Liver (tissue), 9 donors: ENCODE measurements around the gene NSD1. TPM values are rescaled to one million over a fixed set of nuclear protein-coding genes. Genes with fewer than 3 reads are reported as not detected.

Experiments used
- DNase-seq: peaks from one replicate; pipeline ENCODE4 v3.0.0-alpha.2; 2017; ENCODE audit warnings: low spot score
- H3K27ac ChIP-seq, 2 donors: one replicate each; pipeline ENCODE4 v1.7.0; 2013; ENCODE audit warnings: inconsistent platforms in 2 of 2, low read length in 2 of 2, control low read depth in 1 of 2, low read depth in 1 of 2, mild to moderate bottlenecking in 1 of 2
- H3K27me3 ChIP-seq, 4 donors: one replicate each; pipeline versions ENCODE4 v1.6.1 to v1.7.0; 2013; ENCODE audit warnings: low read length in 3 of 4, inconsistent platforms in 1 of 4, mild to moderate bottlenecking in 1 of 4, moderate library complexity in 1 of 4; ENCODE audit not compliant: control insufficient read depth in 4 of 4, insufficient read depth in 4 of 4
- H3K36me3 ChIP-seq, 4 donors: one replicate each; pipeline versions ENCODE4 v1.6.1 to v1.7.0; 2013; ENCODE audit warnings: low read length in 3 of 4, mild to moderate bottlenecking in 3 of 4, low read depth in 1 of 4, moderate library complexity in 1 of 4; ENCODE audit not compliant: control insufficient read depth in 4 of 4, insufficient read depth in 3 of 4
- H3K4me1 ChIP-seq, 4 donors: one replicate each; pipeline versions ENCODE4 v1.6.1 to v1.7.0; 2013; ENCODE audit warnings: low read length in 3 of 4, mild to moderate bottlenecking in 3 of 4, moderate library complexity in 1 of 4; ENCODE audit not compliant: control insufficient read depth in 4 of 4, insufficient read depth in 4 of 4
- H3K4me3 ChIP-seq, 3 donors: one replicate each; pipeline versions ENCODE4 v1.6.1 to v1.7.0; 2013; ENCODE audit warnings: low read length in 3 of 3, control low read depth in 1 of 3, low read depth in 1 of 3, mild to moderate bottlenecking in 1 of 3
- H3K9ac ChIP-seq, 2 donors: one replicate each; pipeline ENCODE4 v1.7.0; 2013; ENCODE audit warnings: low read length in 2 of 2, mild to moderate bottlenecking in 2 of 2, moderate library complexity in 2 of 2, control low read depth in 1 of 2, low read depth in 1 of 2
- H3K9me3 ChIP-seq, 4 donors: one replicate each; pipeline versions ENCODE4 v1.6.1 to v1.7.0; 2013; ENCODE audit warnings: low read length in 3 of 4; ENCODE audit not compliant: control insufficient read depth in 4 of 4
- ATF3 ChIP-seq: IDR thresholded peaks from 2 replicates; pipeline ENCODE4 v1.6.1; 2016; ENCODE audit warnings: antibody characterized with exemption
- FOXA1 ChIP-seq: IDR thresholded peaks from 2 replicates; pipeline ENCODE4 v1.6.1; 2016; ENCODE audit warnings: antibody characterized with exemption
- FOXA2 ChIP-seq: IDR thresholded peaks from 2 replicates; pipeline ENCODE4 v1.6.1; 2016; ENCODE audit warnings: antibody characterized with exemption
- GABPA ChIP-seq, 2 donors: IDR thresholded peaks in 1 of 2; conservative IDR thresholded peaks in 1 of 2; 2 replicates each; pipeline ENCODE4 v1.6.1; 2016; ENCODE audit warnings: antibody characterized with exemption in 2 of 2, mild to moderate bottlenecking in 1 of 2, moderate library complexity in 1 of 2
- HNF4A ChIP-seq, 2 donors: conservative IDR thresholded peaks; 2 replicates each; pipeline ENCODE4 v1.6.1; 2016; ENCODE audit warnings: antibody characterized with exemption in 2 of 2, mild to moderate bottlenecking in 2 of 2
- HNF4G ChIP-seq: IDR thresholded peaks from 2 replicates; pipeline ENCODE4 v1.6.1; 2016; ENCODE audit warnings: antibody characterized with exemption
- JUND ChIP-seq, 2 donors: IDR thresholded peaks; 2 replicates each; pipeline ENCODE4 v1.6.1; 2016; ENCODE audit warnings: antibody characterized with exemption in 2 of 2
- MAX ChIP-seq: IDR thresholded peaks from 2 replicates; pipeline ENCODE4 v1.6.1; 2016; ENCODE audit warnings: antibody characterized with exemption
- NR2F2 ChIP-seq: IDR thresholded peaks from 2 replicates; pipeline ENCODE4 v1.6.1; 2016; ENCODE audit warnings: antibody characterized with exemption
- RAD21 ChIP-seq, 2 donors: IDR thresholded peaks; 2 replicates each; pipeline ENCODE4 v1.6.1; 2016; ENCODE audit warnings: antibody characterized with exemption in 2 of 2, mild to moderate bottlenecking in 2 of 2
- REST ChIP-seq: IDR thresholded peaks from 2 replicates; pipeline ENCODE4 v1.6.1; 2016; ENCODE audit warnings: antibody characterized with exemption, mild to moderate bottlenecking
- RXRA ChIP-seq, 2 donors: IDR thresholded peaks; 2 replicates each; pipeline ENCODE4 v1.6.1; 2017 to 2018; ENCODE audit warnings: antibody characterized with exemption in 2 of 2, mild to moderate bottlenecking in 1 of 2
- SP1 ChIP-seq: IDR thresholded peaks from 2 replicates; pipeline ENCODE4 v1.6.1; 2018; ENCODE audit warnings: antibody characterized with exemption, mild to moderate bottlenecking
- TAF1 ChIP-seq: conservative IDR thresholded peaks from 2 replicates; pipeline ENCODE4 v1.6.1; 2016; ENCODE audit warnings: antibody characterized with exemption, mild to moderate bottlenecking
- YY1 ChIP-seq: IDR thresholded peaks from 2 replicates; pipeline ENCODE4 v1.6.1; 2016; ENCODE audit warnings: antibody characterized with exemption, mild to moderate bottlenecking
- whole genome bisulfite sequencing: extraction: QIAGEN DNeasy Blood & Tissue Kit; methylation state at CpG from one replicate; pipeline ENCODE4 v1.1.7; 2013; 5-methylcytosine and 5-hydroxymethylcytosine counted together
- polyA plus RNA-seq, 2 donors: library from polyadenylated mRNA; stranded (reverse) in 1 of 2; unstranded in 1 of 2; fragments of 200-250 nt in 1 of 2; fragments of >200 nt in 1 of 2; fragmentation: Nextera tagmentation in 1 of 2; extraction: Ambion mirVana in 1 of 2; gene quantifications; one replicate each; pipeline versions ENCODE4 v1.2.1 to v1.2.3, GENCODE V29; 2013 to 2015
- total RNA-seq, 2 donors: library from RNA; depleted of rRNA; stranded (reverse); fragments of >200 nt; gene quantifications; one replicate each; pipeline ENCODE4 v1.2.3, GENCODE V29; 2014
- donor health status: healthy.
- donor health status: healthy.
- donor health status: healthy.
- donor health status: healthy.
- donor health status: healthy.

The NSD1 gene
- total and polyA plus RNA-seq, 4 donors, result 5.3 to 34.1 (median 19.3) TPM

GRCh38 chr5:177336603-177337494 lies 203.3 kb downstream of the NSD1 start:
- H3K4me1 ChIP-seq, result peaks cover 0 to 8% (median 0%) of the 10 kb centered on the region in 4 donors
- H3K9ac ChIP-seq, result no peak overlapping the region
- H3K9me3 ChIP-seq, result no peaks in the 10 kb centered on the region
- H3K27ac ChIP-seq, result no peak overlapping the region
- no peak for DNase-seq
- H3K4me3 ChIP-seq, result no peak overlapping the region
- WGBS, result 94% methylated on average over 36 of the region's 36 CpGs
- TF ChIP-seq SP1 (no peak), NR2F2 (no peak), FOXA1 (no peak), RAD21 (IDR thresholded peaks at IDR 0.05) (no peak), ATF3 (no peak), REST (no peak), TAF1 (no peak), JUND (IDR thresholded peaks at IDR 0.05) (no peak), GABPA (IDR thresholded peaks at IDR 0.05 in 1 of 2, conservative IDR thresholded peaks at IDR 0.05 in 1 of 2) (no peak), RXRA (IDR thresholded peaks at IDR 0.05) (no peak), YY1 (no peak), HNF4A (conservative IDR thresholded peaks at IDR 0.05) (no peak), HNF4G (no peak), MAX (no peak), FOXA2 (no peak)
- H3K27me3 ChIP-seq, result no peaks in the 10 kb centered on the region
- H3K36me3 ChIP-seq, result peaks cover 30 to 71% (median 43%) of the 10 kb centered on the region in 4 donors

GRCh38 chr5:177338251-177339106 lies 204.9 kb downstream of the NSD1 start:
- Histone ChIP-seq H3K27ac (no peak overlapping the region), H3K36me3 (peaks cover 29 to 56% (median 39%) of the 10 kb centered on the region in 4 donors), H3K4me1 (peaks cover 0 to 8% (median 0%) of the 10 kb centered on the region in 4 donors), H3K27me3 (no peaks in the 10 kb centered on the region), H3K9ac (no peak overlapping the region), H3K9me3 (no peaks in the 10 kb centered on the region), H3K4me3 (no peak overlapping the region)
- no peak for DNase-seq
- 92% methylated on average over 22 of the region's 22 CpGs for WGBS
- no peak for TF ChIP-seq RXRA (IDR thresholded peaks at IDR 0.05)
- no peak for TF ChIP-seq RAD21 (IDR thresholded peaks at IDR 0.05)
